AG10803 (cell line): ENCODE measurements around the gene GFOD2.

Experiments used
- DNase-seq: peaks from one replicate; pipeline ENCODE4 v3.0.0; 2010; ENCODE audit warnings: low read depth
- H3K4me3 ChIP-seq: 2 replicates; pipeline ENCODE4 v1.5.1; 2011; ENCODE audit warnings: mild to moderate bottlenecking, low read length, control low read depth
- CTCF ChIP-seq: conservative IDR thresholded peaks from 2 replicates; pipeline ENCODE4 v1.5.1; 2011; ENCODE audit warnings: mild to moderate bottlenecking, low read length, control low read depth, inconsistent platforms

The GFOD2 gene

GRCh38 chr16:67648764-67649407 is 70.2 kb downstream of the GFOD2 start:
- no peak for TF ChIP-seq CTCF
- DNase-seq: no peak
- H3K4me3 ChIP-seq: no peak overlapping the region

- no peak overlapping the region for H3K4me3 ChIP-seq
- DNase-seq: no peak
- no peak for TF ChIP-seq CTCF
Measured at GRCh38 chr16:67648088-67648763, 70.9 kb downstream of the GFOD2 start.

- no peak for DNase-seq
- H3K4me3 ChIP-seq: no peak overlapping the region
- no peak for TF ChIP-seq CTCF
Measured at GRCh38 chr16:67647681-67648080, 71.4 kb downstream of the GFOD2 start.

GRCh38 chr16:67647111-67647651 is 71.9 kb downstream of the GFOD2 start:
- TF ChIP-seq CTCF: no peak
- no peak overlapping the region for H3K4me3 ChIP-seq
- no peak for DNase-seq

GRCh38 chr16:67645397-67646121 is 73.6 kb downstream of the GFOD2 start:
- TF ChIP-seq CTCF: no peak
- H3K4me3 ChIP-seq: no peak overlapping the region
- no peak for DNase-seq

- no peak overlapping the region for H3K4me3 ChIP-seq
- no peak for DNase-seq
- TF ChIP-seq CTCF: no peak
Measured at GRCh38 chr16:67644038-67644437, 75.1 kb downstream of the GFOD2 start.
